HT-29 (cell line): ENCODE measurements around the gene PCDH1. TPM values are rescaled to one million over a fixed set of nuclear protein-coding genes. Genes with fewer than 3 reads are reported as not detected.
A peak's percentile ranks its signal among the peaks of the same experiment; 100 is the strongest.

Source experiments
- DNase-seq: peaks from one replicate; pipeline ENCODE4 v3.0.0-alpha.2; 2015; ENCODE audit warnings: low spot score
- total RNA-seq: library from RNA; depleted of rRNA; stranded (reverse); fragments of >200 nt; shearing (Covaris generic); gene quantifications from 2 replicates; pipeline ENCODE4 v1.2.3, GENCODE V29; 2014

PCDH1 gene
- total RNA-seq, 1 experiment from 2014 or later: 131 TPM

DNA sequence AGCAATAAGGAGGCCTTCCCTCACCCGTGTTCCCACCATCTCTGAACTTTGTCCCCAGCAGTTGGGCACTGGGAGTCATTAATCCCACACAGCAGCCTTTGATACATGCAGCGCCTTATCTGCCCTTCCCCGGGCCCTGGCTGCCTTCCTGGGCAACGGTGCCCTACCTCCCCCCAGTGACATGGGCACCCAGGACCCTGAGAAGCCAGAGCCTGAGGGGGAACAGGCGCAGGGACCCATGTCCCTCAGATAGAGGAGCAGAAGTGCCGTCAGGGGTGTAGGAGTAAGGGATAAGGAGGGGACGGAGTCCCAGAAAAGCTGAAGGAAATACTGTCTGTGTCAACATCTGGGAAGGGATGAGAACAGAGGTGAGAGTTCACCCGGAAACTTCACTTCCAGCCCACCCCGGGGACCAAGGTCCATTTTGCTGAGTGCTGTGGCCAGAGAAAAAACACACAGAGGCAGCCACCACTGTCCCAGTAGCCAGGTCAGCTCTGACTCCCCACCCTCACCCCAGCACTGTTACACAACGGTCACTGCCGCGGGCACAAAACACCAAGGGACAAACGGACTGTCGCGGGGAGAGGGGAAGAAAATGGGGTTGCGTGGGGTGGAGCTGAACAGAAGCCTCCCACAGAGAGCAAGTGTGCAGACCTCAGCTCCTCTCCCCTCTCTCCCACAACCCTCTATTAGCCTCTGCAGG lies 3.8 kb downstream of the PCDH1 start:
- peak; percentile 81 for DNase-seq

DNA sequence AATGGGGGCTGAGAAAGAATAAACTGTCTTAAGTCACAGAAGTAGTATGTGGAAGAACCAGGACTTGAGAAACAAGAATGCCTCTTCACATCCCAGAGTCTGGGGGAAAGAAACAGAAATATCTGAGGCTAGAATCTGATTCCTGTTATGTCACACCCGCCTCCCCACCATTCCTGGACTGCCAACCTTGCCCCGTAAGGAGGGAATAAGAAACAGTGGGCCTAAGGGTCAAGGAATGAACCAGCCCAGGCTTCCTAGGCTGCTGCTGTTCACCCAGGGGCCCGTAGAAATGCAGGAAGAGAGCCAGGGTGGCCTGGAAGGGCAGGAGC lies 4.3 kb downstream of the PCDH1 start:
- DNase-seq: no peak

DNA sequence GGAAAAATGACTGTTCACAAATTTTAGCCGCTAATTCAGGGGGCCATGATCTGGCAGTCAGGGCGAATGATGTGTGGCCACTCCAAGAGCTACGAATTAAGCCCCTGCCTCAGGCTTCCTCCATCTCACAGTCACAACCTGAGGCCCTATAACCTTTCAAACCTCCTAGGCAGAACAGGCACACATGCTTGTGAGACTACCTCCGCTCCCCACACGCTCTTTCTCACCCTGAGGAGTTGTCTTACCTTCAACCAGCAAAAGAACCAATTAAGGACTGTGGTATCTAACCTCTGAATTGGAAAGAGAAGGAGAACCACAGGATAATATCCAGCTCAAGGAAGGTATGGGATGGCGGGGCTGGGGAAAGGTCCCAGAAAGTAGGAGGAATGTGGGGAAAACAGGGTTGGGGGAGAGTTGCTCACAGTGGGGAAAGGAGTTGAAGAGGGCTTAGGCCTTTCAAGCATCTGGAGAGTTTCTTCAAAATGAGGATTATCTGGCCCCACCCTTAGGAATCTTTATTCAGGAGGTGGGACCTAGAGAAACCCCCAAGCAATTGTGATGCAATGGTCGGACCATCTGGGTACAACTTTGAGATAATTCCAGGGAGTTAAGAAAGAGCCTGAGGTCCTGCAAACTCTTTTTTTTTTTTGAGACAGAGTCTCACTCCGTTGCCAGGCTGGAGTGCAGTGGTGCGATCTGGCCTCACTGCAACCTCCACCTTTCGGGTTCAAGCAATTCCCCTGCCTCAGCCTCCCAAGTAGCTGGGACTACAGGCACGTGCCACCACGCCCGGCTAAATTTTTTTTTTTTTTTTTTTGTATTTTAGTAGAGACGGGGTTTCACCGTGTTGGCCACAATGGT lies 5.5 kb downstream of the PCDH1 start:
- DNase-seq: no peak

DNA sequence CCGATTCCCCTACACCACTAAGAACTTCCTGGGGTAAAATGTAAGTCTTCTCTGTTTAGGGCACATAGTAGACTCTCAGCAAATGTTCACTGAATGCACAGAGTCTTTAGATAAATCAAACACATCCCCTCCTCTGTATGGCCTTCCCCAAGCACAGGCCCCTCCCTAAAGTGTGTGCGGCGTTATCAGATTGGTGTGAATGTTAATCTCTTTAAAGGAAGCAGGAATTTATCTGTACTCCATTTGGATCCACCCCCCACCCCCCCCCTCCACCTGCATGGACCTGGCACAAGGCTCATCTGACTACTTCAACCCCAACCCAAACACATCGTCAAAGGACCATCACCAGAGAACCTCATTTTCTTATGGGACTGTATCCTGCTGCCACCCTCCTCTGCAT lies 6.3 kb downstream of the PCDH1 start:
- no peak for DNase-seq

DNA sequence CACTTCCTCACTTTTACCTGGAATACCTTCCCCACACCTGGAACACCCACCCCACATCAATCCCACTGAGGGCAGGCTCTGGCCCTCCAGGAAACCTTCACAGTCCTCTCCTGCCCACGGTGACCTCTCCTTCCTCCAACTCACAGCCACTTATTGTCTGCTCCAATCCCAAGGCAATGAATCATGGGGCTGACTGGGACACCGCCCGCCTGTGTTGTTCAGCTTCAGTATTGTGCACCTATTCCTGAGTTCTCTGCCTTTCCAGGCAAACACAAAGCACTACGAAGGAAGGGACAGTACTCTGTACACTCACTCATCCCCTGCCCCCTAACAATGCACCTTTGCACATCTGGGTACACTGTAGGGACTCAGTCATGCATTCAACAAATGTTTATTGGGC lies 7.3 kb downstream of the PCDH1 start:
- DNase-seq: peak; percentile 61

DNA sequence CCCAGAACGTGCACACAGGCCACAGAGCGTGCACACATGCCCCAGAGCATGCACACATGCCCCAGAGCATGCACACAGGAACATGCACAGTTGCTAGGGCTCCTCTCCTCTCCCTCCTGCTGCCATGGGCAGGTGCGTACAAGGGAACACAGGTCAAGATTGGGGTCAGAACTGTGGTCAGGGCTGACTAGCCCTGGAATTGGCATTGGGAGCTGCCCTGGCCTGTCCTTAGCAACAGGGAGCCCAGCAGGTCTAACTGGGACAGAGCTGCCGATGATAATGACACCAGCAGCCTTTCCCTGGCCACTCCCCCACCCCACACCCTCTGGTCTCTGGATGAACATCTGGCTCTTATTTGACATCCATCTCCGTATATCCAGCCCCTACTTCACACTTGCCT lies 8.0 kb downstream of the PCDH1 start:
- DNase-seq: peak; percentile 64

DNA sequence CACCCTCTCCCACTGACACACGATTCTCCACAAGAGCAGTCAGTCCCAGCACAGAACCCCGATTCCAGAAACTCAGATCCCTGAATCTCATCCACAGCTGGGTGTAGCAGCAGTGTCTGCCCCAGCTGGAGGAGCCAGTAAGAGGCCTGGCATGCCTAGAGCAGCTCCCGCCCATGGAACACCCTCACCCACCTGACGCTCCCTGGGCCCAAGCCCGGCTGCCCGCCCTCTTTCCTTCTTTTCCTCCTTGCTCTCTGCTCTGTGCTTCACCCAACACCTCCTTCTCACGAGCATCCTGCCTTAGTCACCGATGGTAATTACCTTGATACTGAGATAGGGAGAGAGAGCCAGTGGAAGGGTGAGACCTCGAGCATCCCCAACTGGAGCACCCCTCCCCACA lies 8.7 kb downstream of the PCDH1 start:
- DNase-seq: peak; percentile 94

DNA sequence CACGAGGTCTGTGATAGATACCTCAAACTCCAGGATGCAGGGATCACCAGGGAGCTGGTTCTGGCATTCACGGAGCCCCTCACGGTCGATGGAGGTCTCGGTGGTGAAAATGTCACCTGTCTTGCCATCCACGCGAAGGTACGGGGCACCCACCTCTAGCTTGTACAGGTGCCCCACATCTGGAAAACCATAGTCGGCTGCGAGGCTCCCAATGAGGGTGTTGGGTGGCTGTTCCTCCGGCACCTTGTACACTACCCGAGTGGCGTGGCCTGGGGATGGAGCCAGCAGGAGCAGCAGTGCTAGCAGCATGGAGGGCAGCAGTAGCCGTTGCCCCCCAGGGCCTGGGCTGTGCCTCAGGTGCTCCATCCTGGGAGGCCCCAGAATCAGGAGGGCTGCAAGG lies 9.2 kb downstream of the PCDH1 start:
- DNase-seq: no peak

DNA sequence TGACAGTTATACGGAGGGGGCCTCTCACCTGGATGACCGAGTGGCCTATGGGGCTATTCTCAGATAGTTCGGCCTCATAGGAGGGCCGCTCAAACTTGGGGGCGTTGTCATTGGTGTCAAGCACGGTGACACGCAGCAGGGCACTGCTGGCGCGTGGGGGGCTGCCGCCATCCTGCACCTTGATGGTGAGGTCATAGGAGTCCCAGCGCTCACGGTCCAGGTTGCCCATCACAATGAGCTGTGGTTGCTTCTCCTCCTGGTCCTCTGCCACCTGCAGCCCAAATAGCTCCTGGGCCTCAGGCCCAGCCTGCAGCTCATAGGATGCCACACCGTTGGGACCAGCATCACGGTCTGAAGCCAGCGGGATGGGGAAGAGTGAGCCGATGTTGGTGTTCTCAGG lies 9.7 kb downstream of the PCDH1 start:
- no peak for DNase-seq

DNA sequence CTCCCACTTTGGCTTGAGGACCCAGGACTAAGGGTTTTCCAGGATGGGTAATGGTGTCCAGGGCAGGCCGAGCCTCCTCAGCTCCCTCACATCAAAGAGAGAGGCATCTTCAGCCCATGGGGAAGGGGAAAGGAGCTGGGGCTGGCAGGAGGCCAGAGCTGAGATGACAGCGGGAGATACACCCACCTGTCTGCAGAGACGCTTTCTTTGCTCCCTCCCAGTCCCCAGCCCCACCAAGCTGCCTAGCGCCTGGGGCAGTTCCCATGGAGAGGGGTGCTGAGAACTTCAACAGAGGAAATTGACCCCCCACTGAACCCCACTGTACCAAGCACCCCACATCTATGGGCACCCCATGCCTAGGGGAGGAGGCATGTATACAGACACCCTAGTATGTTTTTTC lies 10.6 kb downstream of the PCDH1 start:
- DNase-seq: no peak

DNA sequence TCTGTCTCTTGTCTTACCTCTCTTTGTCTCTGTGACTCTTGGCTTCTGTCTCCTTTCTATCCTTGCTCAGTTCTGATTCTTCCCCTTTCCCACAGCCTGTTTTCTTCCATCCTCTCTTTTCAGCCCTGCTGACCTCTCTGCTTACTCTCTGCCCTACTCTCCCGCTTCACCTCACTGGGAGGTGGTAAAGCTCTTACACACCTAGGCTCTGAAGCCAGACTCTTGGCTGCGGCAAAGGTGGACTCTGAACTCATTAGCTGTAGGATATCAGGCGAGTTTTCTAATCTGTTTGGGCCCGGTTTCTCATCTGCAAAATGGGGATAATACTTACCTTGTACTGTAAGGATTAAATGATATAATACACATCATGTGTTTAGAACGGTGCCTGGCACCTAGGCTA lies 11.1 kb downstream of the PCDH1 start:
- DNase-seq: peak; percentile 81

DNA sequence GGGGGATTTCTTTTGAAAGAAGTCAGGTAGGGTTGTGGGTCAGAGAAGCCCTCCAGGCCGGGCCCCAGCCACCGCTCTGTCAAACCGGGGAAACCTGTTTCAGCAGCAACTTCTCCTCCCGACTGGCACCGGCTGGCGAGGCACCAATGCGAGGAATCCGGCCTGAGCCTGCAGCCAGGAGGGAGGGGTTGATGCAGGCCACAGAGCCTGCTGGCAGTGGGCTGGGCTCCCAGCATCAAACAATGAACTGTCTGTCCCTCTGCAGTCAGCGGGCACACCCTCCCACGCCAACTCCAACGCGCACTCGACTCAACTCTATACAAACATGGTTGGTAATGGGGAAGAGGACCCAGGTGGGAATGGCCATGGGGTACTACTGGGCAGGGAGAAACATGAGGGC lies 12.1 kb downstream of the PCDH1 start:
- peak; percentile 97 for DNase-seq

DNA sequence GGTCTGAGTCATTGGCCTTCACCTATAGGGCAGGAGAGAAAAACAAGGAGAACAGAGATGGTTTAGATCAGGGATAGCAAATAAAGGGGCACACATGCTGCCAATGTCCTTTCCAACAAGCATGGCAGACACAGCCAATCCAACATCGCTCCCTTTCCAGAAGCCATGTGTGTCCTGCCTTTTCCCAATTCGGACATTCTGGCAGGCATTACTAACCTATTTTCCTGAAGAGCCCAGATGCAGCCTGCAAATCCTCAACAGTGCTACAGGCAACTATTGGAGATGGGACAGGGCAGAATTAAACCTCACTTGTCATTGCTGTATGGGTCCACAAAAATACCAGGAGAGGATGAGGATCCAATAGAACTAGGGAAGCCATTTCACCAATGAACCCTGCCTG lies 12.8 kb downstream of the PCDH1 start:
- DNase-seq: no peak

DNA sequence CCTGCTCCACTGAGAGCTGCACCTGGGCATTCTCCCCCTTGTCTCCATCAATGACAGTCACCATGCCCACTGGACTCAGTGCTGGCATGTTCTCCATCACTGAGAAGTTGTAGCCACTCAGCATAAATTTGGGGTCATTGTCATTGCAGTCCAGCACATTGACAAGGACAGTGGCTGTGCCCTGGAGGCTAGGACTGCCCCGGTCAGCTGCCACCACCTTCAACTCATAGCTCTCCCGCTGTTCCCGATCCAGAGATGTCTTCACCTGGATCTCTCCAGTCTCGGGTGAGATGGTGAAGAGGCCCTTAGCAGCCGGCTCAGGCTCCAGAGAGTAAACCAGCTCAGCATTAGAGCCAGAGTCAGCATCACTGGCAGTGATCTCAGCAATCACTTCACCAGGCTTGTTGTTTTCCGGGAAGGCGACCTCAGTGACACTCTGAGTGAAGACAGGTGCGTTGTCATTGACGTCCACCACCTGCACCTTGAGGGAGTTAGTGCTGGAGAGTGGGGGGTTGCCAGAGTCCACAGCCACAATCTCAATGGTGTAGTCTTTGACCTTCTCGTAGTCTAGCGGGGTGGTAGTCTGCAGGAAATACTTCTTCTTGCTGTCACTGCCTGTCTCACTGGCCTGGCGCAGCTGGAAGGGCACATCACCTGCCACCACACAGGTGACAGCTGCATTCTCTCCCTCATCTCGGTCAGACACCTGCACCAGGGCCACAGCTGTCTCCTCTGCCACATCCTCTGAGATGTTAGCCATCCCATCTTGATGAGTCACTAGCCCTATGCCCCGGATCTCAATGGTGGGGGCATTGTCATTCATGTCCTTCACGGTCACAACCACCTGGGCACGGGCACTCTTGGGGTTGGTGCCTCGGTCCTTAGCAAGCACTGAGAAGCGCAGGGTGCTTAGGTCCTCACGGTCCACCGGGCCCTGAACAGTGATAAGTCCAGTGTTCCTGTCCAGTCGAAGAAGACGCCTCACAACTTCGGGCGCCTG lies 13.5 kb downstream of the PCDH1 start:
- DNase-seq: no peak

DNA sequence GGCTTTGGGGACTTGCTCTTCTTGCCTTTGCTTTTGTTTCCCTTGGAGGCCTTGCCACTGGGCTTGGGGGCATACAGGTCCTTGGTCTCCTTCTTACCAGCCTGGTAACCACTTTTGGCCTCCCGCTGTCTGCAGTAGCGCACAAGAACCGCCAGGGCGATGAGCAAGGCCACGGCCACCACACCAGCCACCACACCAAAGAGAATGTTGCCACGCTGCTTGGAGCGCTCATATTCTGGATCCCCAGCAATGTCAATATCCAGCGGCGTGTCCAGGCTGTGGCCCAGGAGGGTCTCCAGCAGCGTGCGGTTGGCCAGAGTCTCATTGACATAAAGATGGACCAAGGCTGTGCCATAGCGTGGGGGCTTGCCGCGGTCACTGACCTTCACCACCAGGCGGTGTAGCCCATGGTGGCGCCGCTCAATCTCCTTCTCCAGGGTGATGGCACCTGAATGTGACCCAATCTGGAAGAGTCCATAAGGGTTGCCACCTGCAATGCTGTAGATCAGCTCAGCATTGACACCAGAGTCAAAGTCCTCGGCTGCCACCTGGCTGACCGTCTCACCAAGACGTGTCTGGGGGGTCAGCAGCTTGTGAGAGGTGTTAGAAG lies 14.5 kb downstream of the PCDH1 start:
- DNase-seq: no peak

DNA sequence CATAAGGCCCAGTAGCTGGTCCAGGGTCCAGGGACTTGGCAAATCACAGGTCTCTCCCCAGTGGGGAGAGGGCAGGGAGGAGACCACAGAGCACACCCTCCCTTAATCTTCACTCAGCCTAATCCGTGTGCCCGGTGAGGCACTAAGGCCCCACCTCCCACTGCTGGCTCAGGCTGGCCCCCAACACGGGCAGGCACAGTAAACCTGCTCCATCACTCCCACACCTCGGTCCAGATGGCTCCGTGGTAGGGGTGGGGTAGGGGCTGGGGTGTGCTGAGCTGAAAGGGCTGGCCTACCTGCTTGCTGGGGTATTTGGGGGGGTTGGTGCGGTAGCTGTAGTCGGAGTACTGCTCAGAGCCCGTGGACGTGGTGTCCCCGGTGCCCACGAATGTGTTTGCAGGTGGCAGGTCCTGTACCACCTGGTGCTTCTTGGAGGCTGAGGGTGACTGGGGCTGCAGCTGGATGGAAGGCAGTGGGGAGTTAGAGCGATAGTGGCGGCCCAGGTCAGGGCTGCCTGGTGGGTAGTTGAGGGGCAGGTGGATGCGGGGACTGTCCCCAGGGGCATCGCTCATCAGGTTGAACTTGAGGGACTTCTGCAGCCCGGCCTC lies 15.2 kb downstream of the PCDH1 start:
- DNase-seq: no peak

DNA sequence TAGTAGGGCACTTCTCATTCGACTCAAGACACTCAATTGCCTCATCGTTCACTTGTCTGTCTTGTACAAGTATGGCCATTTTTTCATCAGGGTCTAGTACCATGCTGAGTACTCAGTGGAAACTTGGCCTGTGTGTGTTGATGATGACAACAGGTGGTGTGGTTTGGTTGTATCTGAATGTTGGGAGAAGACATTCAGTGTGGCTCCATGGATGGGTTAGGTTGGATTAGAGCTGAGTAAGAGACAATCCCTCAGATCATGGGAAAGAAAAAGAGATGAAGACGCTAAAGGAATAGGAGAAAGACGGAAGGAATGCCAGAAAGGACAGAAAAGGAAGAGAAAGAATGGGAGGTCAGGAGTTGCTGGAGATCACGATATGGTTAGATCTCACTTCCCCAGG lies 17.0 kb downstream of the PCDH1 start:
- no peak for DNase-seq

DNA sequence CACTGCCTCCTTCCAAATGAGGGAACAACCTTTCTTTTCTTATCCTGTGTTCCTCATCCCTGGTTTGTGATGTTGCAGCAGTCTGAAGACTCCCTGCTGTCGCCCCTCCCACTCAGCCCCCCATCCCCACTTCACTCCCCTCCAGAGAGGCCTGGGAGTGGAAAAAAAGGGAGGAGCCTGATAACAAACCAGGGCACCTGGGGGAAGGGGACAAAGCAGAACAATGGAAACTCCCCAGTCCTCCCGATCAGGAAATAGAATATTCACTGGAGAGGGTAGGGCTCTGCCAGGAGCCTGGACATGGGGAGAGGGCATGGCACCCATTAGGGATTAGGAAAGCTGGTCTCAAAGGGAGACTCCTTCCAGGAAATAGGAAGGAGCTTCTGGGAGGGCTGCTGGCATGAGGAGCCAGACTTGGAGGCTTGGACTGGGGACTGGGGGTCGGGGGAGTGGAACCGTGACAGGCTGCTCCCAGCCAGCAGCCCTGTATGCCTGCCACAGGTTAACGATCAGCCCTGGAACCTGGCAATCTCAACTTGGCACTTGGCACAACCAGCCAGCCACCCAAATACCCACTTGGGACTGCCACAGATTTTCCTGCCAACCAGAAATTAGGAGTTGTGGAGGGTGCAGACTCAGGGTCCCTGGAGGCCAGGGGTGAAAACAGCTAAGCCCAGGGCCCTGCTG lies 20.0 kb downstream of the PCDH1 start:
- DNase-seq: no peak

DNA sequence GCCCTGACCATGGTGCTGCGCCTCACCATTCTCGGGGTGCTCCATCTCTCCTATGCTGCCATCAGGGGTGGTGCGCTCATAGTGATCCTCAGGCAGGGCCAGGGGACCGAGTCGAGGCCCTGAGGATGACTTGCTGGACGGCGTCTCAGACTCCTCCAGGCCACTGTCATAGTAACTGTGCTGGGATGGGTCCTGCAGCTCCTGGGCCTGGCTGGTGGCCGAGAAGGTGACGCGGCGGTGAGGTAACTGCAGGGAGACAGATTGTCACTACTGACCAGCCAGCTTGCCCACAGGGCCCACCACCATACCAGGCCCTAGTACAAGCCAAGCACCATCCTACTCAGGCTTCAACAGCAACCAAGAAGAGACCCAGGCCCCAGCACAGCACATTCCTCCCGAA lies 21.0 kb downstream of the PCDH1 start:
- no peak for DNase-seq

DNA sequence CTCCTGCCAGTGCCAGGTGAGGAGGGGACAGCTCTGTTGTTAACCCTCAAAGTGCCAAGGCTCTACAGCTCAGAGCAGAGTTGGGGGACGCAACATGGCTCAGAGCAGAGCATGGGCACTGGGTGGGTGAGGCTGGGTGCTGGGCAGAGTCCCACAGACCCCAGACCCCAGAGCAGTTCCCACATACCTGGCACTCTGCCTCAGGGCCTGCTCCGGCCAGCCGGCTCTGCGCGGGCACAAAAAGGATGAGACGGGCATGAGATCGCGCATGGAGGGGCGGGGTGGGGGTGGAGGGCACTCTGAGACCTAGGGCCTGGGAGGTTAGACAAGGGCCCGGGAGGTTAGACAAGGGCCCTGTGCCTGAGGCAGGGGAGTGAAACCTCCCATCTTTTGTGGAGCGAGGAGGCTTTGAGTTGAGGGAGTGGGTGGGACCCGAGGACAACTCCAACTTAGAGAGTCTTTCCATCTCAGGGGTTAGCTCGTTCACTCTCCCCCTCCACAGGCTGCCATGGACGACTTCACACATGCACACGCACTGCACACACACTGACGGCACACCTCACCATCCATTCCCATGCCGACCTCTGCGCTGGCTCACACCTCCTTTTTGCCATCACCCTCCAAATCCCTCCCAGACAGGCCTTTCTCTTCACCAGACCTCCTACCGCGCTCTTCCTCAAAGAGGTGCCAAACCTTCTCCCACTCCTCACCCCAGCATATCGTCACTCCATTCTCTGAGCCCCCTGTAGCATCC lies 22.0 kb downstream of the PCDH1 start:
- DNase-seq: no peak
